Nephron progenitor cell (in vitro differentiated cells): ENCODE data around the gene FAM193B.

Experiments
- DNase-seq: peaks from one replicate; pipeline ENCODE4 v3.0.0; 2021
- H3K27ac Mint-ChIP-seq: 2 replicates; pipeline ENCODE4 v1.8.0; 2021; ENCODE audit warnings: mild to moderate bottlenecking, moderate library complexity, mixed read lengths
- H3K27me3 Mint-ChIP-seq: 2 replicates; pipeline ENCODE4 v1.8.0; 2021; ENCODE audit warnings: mild to moderate bottlenecking, low read depth, mixed read lengths; ENCODE audit not compliant: poor library complexity
- H3K36me3 Mint-ChIP-seq: 2 replicates; pipeline ENCODE4 v1.8.0; 2021; ENCODE audit warnings: low read depth, mixed read lengths
- H3K4me1 Mint-ChIP-seq: 2 replicates; pipeline ENCODE4 v1.8.0; 2021; ENCODE audit warnings: mixed read lengths
- H3K4me3 Mint-ChIP-seq: 2 replicates; pipeline ENCODE4 v1.8.0; 2021; ENCODE audit warnings: mild to moderate bottlenecking, moderate library complexity, mixed read lengths
- H3K9me3 Mint-ChIP-seq: 2 replicates; pipeline ENCODE4 v1.8.0; 2021; ENCODE audit warnings: mild to moderate bottlenecking, moderate library complexity, mixed read lengths
- CTCF ChIP-seq: fragments of 200-600 bp; sonication (generic); IDR thresholded peaks from 2 replicates; pipeline ENCODE4 v1.5.0; 2021; ENCODE audit warnings: antibody characterized with exemption

The FAM193B gene

GRCh38 chr5:177592010-177592834, 37.9 kb upstream of the FAM193B start, which contains the start of gene TMED9:
Gene TMED9 (plus strand): TSS chr5:177592203. CDS start chr5:177592215, 12 bp downstream.
- peak; percentile 83 for DNase-seq
- no peak for TF ChIP-seq CTCF
- Mint-ChIP-seq H3K4me3 (peak within 1 kb of the TSS; percentile 96), H3K36me3 (peaks cover 34% of the 10 kb centered on the region), H3K27me3 (peaks cover 41% of the 10 kb centered on the region), H3K9me3 (no peaks in the 10 kb centered on the region), H3K4me1 (peaks cover 40% of the 10 kb centered on the region), H3K27ac (peak within 1 kb of the TSS; percentile 89)

GRCh38 chr5:177591690-177592009, 37.3 kb upstream of the FAM193B start:
- TF ChIP-seq CTCF: no peak
- Mint-ChIP-seq H3K4me1 (peaks cover 40% of the 10 kb centered on the region), H3K36me3 (peaks cover 30% of the 10 kb centered on the region)

DNA sequence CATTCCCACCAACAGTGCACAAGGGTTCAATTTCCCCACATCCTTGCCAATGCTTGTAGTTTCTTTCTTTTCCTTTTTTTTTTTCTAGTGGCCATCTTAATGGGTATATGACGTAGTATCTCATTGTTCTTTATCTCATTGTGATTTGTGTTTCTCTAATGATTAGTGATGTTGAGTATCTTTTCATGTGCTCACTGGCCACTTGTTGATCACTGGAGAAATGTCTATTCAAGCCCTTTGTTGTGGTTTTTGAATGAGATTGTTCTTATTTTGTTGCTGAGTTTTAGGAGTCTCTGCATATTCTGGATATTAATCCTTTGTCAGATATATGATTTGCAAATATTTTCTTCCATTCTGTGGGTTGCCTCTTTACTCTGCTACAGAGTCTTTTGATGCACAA, 36.0 kb upstream of the FAM193B start:
- Mint-ChIP-seq H3K27ac (no peak overlapping the region), H3K9me3 (no peaks in the 10 kb centered on the region), H3K4me1 (peaks cover 40% of the 10 kb centered on the region), H3K4me3 (no peak overlapping the region), H3K36me3 (peaks cover 19% of the 10 kb centered on the region), H3K27me3 (peaks cover 57% of the 10 kb centered on the region)
- no peak for DNase-seq
- TF ChIP-seq CTCF: no peak

More at GRCh38 chr5:177591690-177592009, 37.3 kb upstream of the FAM193B start:
- H3K9me3 Mint-ChIP-seq: no peaks in the 10 kb centered on the region
- H3K27ac Mint-ChIP-seq: no peak overlapping the region
- no peak for DNase-seq
- peaks cover 46% of the 10 kb centered on the region for H3K27me3 Mint-ChIP-seq
- H3K4me3 Mint-ChIP-seq: peak overlapping the region; percentile 96

GRCh38 chr5:177588413-177588909, 34.1 kb upstream of the FAM193B start:
- no peak for DNase-seq
- H3K9me3 Mint-ChIP-seq: no peaks in the 10 kb centered on the region
- peaks cover 71% of the 10 kb centered on the region for H3K27me3 Mint-ChIP-seq
- peaks cover 2% of the 10 kb centered on the region for H3K36me3 Mint-ChIP-seq
- H3K27ac Mint-ChIP-seq: peak overlapping the region; percentile 24
- TF ChIP-seq CTCF: no peak
- H3K4me1 Mint-ChIP-seq: peaks cover 37% of the 10 kb centered on the region
- H3K4me3 Mint-ChIP-seq: no peak overlapping the region

DNA sequence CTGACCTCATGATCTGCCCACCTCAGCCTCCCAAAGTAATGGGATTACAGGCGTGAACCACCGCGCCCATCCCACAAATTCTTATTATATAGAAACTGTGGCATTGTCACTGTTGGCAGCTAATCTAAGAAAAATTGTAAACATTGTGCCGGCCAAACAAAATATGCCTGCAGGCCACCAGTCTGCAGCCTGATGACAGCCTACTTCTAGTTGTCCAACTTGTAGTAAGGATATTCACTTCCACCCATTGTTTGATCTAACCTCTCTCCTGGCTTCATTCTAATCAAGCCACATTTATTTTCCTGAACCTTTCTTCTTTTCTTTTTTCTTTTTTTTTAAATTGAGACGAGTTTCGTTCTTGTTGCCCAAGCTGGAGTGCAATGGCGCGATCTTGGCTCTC, 24.0 kb upstream of the FAM193B start:
- Mint-ChIP-seq H3K36me3 (no peaks in the 10 kb centered on the region), H3K27me3 (peaks cover 54% of the 10 kb centered on the region), H3K4me3 (no peak overlapping the region), H3K27ac (no peak overlapping the region), H3K9me3 (no peaks in the 10 kb centered on the region), H3K4me1 (no peaks in the 10 kb centered on the region)
- TF ChIP-seq CTCF: no peak
- no peak for DNase-seq

GRCh38 chr5:177576169-177576568, 21.8 kb upstream of the FAM193B start:
- Mint-ChIP-seq H3K27me3 (peaks cover 54% of the 10 kb centered on the region), H3K9me3 (no peaks in the 10 kb centered on the region), H3K4me3 (no peak overlapping the region), H3K4me1 (no peaks in the 10 kb centered on the region), H3K36me3 (no peaks in the 10 kb centered on the region), H3K27ac (no peak overlapping the region)
- no peak for DNase-seq
- TF ChIP-seq CTCF: no peak
